NCI-H526 (cell line): ENCODE measurements around the gene NRP1.
"Not testable (repeated sequence)": the region's sequence is repeated elsewhere in the genome, so short reads cannot be mapped to it uniquely, and the experiment has no call there.

Experiments used
- DNase-seq, 2 experiments: peaks; one replicate each; lab custom pipeline; 2025; lab: John Stamatoyannopoulos, UW

NRP1 gene

GRCh38 chr10:33321516-33321915 lies 13.0 kb downstream of the NRP1 start:
- DNase-seq: no peak

DNA sequence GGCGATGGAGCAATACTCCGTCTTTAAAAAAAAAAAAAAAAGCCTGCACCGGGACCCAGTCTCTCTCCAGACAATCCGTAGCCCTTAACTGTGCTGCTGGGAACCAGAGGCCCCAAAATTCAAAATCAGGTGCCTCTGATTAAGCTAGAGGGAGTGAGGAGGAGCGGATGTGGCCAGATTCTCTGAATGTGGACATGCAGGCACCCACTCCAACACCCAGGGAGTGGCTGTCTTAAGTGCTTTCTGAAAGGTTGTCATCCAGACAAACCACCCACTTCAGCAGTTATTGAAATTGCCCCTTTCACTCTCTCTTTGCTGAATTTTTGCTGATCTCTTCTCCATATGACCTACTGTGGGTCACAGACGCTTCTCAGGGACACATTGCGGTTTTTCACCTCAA lies 14.2 kb downstream of the NRP1 start:
- no peak for DNase-seq

- DNase-seq: no peak
These were observed 18.6 kb downstream of the NRP1 start for GRCh38 chr10:33315891-33316290.

- DNase-seq: no peak
These were observed 19.5 kb downstream of the NRP1 start for GRCh38 chr10:33314811-33315561.

- DNase-seq: no peak
These were observed 22.8 kb downstream of the NRP1 start for GRCh38 chr10:33311640-33312039.

GRCh38 chr10:33310853-33311252 lies 23.6 kb downstream of the NRP1 start:
- DNase-seq: no peak

GRCh38 chr10:33309406-33309805 lies 25.1 kb downstream of the NRP1 start:
- DNase-seq: no peak

GRCh38 chr10:33307835-33308234 lies 26.6 kb downstream of the NRP1 start:
- DNase-seq: no peak

DNA sequence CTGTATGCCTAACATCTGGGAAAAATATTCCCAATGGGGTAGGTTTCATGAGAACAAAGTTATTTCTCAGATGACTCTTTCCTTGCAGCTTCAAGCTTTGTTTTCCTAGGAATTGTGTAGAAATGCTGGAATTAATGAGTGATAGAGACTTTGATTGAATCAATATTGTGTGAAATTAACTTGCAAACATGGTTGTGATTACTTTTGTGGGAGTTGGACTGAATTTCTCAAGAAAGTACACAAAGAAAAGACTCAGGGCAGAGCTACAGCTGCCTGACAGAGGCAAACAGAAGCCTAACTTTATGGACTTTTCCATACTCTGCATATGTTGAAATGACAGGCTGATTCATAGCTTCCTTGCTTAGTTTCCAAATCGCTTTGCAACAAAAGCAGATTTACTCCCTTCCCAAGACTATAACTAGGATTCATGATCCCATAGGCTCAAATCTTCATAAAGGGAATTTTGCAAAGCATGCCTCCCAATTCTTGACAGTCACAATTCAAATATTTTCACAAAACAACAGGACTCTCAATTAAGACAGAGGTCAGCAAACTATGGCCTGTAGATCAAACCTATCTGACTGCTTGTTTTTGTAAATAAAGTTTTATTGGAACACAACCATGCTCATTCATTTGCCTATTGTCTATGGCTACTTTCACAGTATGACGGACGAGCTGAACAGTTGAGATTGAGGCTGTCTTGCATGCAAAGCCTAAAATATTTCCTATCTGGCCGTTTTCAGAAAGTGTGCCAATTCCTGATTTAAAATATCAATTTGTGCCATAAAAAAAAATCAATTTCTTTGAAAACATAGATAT lies 27.6 kb downstream of the NRP1 start:
- DNase-seq: no peak

DNA sequence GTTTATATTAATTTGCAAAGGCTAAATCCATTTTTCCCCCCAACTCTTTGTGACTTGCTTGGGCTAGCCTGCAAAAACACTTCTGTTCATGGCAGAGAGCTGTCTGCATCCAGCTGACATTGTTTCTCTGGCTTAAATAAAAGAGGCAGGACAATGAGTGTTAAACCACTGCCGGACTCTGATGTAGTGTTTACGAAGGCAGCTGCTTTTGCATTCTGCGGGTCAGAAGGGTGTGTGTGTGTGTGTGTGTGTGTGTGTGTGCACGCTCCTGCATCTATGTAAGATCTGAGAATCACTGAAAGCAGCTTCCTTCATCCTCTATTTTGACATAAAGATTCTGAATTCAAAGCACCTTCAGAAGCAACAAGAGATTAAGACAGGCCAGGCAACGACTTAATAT lies 28.3 kb downstream of the NRP1 start:
- DNase-seq: no peak

GRCh38 chr10:33304423-33305225 lies 29.8 kb downstream of the NRP1 start:
- no peak for DNase-seq

DNA sequence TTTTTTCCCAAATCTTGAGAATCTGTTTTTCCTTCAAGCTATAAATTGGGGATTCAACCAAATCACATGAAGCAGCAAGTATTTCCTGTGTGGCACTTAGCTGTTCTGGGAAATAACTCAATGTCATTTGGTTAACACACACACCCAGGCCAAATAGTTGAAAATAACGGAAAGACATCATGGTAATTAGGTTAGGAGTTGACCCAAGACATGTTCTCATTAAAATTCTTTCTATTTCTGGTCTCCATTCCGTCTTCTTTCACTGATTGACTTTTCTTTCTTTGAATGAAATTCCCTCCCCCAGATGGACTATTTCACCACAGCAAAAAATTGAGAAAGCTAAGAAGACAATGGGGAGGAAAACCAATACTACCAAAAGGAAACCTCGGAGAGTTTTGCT lies 30.5 kb downstream of the NRP1 start:
- no peak for DNase-seq

GRCh38 chr10:33302208-33302829 lies 32.1 kb downstream of the NRP1 start:
- no peak for DNase-seq

DNA sequence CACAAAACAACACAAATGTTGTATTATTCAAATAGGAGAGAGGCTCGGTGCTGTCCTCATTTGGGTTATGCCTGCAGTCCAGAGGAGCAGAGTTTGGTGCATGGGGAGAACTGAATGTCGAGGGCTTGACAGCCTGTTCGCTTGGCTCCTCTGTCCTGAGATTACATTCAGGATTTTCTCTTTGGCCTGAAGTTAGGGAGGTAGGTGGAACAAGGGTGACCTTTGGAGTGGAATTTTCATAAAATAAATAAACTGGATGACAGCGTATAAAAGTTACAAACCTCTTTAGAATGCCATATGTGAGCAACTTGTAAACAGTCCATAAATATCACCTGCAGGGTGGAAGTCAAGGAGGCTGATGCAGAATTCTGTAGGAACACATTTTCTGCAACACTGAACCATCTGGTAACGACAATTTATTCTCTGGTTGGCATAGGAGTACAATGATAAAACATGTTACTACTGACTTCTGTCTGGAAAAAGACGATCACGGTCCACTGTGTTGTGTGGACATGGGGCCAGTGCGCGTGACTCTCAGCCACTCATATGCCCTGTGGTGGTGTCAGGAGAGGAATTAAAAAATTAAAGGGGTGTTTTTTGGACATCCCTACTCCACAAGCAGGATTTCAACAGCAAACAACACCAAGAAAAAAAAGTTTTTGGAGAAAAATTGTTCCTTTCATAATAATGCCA lies 33.2 kb downstream of the NRP1 start:
- no peak for DNase-seq

DNA sequence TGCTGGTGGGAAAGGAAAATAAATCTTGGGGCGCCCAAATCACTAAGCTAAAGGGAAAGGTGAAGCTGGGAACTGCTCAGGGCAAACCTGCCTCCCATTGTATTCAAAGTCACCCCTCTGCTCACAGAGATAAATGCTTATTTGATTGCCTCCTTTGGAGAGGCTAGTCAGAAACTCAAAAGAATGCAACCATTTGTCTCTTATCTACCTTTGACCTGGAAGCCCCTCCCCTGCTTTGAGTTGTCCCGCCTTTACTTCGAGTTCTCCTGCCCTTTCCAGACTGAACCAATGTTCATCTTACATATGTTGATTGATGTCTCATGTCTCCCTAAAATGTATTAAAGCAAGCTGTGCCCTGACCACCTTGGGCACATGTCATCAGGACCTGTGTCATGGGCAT lies 33.9 kb downstream of the NRP1 start:
- not testable (repeated sequence) for DNase-seq

DNA sequence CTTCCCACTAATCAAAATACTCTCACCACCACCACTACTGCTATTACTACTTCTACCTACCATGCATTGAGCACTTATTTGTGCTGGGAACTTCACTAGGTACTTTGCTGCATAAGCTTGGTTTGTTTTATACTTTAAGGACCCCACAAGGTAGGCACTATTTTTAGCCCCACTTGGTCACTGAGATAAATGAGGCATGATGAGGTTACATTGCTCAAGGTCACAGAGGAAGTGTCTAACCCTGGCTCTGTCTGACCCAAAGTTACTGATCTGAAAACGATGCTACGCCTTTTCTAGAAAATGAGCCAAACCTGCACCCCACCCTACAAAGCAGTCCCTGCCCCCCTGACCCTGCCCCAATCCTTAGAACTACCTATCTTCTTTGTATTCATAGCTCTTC lies 35.6 kb downstream of the NRP1 start:
- no peak for DNase-seq

- DNase-seq: no peak
These were observed 36.4 kb downstream of the NRP1 start for GRCh38 chr10:33298110-33298509.

DNA sequence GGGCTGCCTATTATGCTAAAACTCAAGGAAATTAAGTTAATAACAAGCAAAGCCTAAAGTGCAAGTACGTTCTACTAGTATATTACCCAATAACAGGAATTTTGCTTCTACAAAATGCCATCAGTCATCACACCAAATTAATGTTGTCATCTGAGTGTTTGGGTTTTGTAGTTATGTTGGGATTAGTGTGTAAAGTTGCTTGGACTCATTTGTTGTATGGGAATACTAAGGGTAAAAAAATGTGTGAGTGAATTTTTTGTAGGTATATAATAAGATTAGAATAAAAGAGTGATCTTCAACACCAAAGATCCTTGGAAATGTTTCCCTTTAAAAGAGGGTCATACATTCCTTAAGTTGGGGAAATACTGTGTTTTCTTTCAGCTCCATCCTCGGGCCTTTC lies 38.6 kb downstream of the NRP1 start:
- DNase-seq: no peak

DNA sequence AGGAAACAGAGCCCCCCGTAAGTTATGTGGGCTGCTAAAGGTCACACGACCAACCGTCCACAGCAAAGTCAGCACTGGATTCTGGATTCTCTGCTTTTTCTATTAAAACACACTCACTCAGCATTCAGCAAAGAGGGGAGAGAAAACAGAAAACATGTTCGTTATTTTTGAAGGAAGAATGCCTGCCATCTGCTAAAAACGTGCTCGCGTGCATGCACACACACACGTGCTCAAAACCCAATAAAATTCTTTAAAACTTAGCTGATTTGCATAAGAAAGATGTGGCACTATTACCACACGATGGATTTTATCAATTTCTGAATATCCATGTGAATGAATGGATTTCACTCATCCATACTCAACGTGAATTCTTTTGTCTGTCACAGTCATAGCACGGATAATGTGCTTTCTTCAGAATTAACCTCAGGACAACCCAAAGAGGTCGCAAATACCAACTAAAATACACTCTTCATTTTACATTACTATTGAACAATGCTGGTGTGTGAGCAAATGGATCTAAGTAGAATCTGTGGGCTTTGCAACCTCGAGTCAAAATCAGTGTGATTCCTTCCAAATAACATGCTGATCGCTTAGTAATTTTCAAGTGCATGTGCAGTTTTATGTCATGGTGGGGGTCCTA lies 40.8 kb downstream of the NRP1 start:
- no peak for DNase-seq

DNA sequence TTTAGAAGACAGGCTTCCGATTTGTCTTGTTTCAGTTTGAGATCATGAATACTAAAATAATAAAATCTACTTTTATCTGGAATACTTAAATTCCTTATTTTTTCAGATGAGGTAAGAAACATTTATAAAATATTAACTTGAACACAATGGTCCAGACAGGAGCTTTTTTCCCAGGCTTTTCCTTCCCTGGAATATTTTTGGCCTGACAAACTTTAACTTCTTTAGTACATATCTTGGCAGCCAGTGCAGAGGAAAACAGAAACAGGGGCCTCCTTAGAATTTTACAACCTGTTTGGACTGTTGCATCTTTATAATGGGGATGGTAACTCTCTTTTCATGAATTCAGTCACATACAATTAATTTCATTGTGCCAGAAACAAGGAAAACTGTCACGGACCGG lies 41.4 kb downstream of the NRP1 start:
- no peak for DNase-seq

GRCh38 chr10:33291053-33291592 lies 43.3 kb downstream of the NRP1 start:
- no peak for DNase-seq
